Erythroblast (primary cell): Measurements from ENCODE around the gene FANK1.

Experiments
- GATA1 ChIP-seq: IDR thresholded peaks from 2 replicates; pipeline ENCODE4 v1.6.1; 2011; ENCODE audit warnings: low read depth, mild to moderate bottlenecking, control low read depth, low read length, moderate library complexity
- POLR2A ChIP-seq: IDR thresholded peaks from 2 replicates; pipeline ENCODE4 v1.6.1; 2011; ENCODE audit warnings: mild to moderate bottlenecking, low read length

DNA sequence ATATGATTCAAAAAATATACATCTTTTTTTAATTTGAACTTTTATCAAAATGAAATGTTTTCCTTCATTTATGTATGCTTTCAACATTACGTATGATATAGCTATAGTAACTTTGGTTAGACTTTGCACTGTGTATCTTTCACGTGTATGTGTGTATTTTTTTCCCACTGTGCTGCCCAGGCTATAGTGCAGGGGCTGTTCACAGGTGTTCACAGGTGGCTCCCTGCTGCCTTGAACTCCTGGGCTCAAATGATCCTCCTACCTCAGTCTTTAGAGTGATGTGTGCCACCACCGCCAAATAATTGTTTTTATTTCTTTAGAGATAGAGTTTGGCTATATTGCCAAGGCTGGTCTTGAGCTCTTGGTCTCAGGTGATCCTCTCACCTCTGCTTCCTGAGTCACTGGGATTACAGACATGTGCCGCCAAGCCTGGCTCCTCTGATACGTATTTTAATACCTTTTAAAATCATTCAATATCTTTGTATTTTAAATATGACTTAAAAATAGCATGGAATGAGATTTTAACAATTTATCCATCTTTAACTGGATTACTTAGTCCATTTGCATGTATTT is 29.0 kb downstream of the FANK1 start:
- TF ChIP-seq POLR2A, result no peak
- TF ChIP-seq GATA1, result no peak
